Stimulated activated CD8-positive, alpha-beta memory T cell treated with anti-CD3 and anti-CD28 coated beads, Interleukin-15, amount 100 ng/mL, for 48 hours (primary cell): ENCODE results near the gene BEST1.

Experiments used
- DNase-seq, 2 donors: peaks; one replicate each; pipeline ENCODE4 v3.0.0-alpha.2; 2020; ENCODE audit warnings: low read depth in 2 of 2

The BEST1 gene

GRCh38 chr11:61916737-61917333 is 33.3 kb upstream of the BEST1 start:
- no peak for DNase-seq

DNA sequence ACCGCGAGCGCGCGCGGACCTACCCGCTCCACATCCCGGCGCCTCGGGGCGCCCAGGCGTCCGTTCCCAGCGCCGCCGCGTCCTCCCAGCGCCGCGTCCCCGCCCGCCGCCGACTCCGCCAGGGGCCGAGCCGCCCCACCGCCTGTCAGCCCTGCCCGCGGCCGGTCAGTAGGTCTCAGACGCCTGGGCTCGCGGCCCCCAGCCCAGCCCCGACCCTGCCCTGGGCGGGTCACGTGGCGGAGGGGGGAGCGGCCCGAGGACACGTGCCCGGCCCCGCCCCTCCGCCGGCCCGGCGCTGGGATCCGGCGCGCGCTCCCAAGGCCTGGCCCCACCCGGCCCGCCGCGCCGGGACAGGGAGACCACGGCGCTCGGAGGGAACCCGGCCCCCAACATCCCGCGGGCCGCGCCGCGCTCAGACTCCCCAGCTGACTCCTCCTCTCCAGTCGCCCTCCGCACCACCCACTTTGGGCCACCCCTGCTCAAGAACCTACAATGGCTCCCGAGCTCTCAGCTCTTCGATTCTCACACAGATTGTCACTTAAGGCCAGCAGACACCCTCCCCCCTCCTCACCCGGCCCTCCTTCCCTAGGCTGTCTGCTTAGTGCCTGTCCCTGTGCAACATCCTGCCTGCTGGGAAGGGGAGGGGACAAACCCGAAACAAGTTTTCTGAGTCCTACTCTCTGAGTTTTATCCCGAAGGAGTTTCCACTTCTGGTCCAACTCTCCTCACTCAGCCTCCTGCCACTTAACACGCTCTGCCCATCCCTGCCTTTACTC is 32.6 kb upstream of the BEST1 start, which contains the start of gene RAB3IL1:
Gene RAB3IL1, minus strand, starts transcription at position 233 of the 776 bp plus-strand sequence. Its CDS starts 199 bp downstream, at position 34.
- no peak for DNase-seq

GRCh38 chr11:61918251-61918937 is 31.8 kb upstream of the BEST1 start:
- DNase-seq, result no peak

DNA sequence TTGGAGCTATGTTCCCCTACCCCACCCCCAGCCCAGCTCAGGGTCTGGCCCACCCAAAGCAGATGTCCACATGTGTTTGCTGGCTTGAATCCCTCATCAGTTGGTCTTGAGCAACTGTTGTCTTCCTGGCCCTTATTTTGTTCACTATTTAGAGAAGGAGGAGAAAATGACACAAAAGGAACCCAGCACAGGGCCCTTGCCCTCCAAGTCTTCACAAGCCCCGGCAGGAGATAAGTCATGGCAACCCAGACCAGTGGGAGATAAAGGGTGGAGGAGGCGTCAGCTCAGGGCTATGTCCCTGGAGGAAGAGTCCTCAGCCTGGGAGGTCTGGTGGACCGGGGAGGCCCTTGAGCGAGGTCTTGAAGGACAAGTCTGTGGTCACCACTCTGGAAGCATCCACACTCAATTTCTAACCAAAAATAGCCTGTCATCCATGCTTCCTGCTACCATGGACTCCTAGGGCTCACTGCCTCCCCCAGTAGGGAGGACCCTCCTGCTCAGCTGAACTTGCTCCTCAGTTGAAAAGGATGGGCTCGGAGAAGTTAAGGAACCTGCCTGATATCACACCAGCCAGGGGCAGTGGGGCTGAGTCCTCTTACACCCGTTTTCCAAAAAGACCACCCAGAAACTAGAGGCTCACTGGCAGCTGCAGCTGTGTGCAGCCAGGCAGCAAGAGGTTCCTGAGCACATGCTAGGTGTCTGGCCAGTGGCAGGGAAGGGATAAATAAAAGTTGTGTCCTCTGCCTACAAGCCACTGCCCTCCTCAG is 31.0 kb upstream of the BEST1 start:
- no peak for DNase-seq

DNA sequence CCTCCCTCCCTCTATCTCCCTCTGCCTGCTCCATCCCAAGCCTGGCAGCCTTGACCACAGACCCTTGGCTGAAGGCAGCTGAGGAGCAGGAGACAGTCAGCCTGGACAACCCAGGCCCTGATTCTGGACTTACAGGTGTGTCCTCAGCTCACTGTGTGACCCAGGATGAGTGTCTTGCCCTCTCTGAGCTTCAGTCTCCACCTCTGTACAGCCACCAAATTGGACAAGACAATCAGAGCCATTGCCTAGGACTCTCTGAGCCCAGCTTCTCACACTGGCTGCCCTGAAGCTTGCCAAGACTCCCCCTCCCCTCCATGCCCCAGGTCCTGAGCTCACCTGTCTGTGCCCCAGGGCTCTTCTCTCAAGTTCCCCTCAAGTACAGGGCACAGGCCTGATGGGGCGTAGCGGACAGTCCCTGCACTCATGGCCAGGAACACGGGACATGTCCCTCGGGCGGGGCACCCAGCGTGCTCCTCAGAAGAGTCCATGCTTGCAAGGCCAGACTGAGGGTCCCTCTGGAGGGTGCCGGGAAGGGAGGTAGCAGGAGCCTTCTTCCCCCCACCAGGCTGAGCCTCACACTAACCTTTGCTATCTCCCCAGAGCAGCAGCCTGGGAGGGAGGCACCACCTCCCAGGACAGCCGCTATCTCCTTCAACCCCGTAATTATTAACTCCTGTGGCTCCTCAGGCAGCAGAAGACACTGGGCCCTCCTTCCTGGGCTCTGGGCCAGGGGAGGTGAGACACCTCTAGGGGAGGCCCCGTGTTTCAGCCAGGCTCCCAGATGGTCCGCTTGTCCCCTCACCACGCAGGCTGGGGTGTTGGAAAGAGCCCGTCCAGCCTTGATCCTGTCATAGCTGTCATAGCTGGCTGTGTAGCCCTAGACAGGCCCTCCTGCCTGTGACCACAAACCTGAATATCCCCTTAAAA is 30.2 kb upstream of the BEST1 start:
- DNase-seq, result no peak

DNA sequence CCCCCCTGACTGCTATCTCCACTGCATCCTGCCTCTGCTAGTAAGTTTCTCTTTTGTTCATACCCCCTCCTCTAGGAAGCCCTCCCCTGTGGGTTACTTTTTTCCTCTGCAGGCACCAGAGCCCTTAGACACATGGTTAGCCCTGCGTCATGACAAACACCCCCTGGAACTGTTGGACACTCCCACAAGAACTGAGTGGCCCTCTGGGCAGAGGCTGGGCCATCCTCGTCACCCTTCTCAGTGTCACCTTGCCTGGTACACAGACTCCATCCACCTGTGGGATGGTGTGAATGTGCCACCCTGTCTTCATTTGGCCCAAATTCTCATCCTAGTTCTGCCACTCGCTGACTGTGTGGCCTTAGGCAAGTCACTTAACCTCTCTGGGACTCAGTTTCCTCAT is 28.7 kb upstream of the BEST1 start:
- DNase-seq, result no peak

GRCh38 chr11:61922539-61922938 is 27.6 kb upstream of the BEST1 start:
- DNase-seq, result no peak

DNA sequence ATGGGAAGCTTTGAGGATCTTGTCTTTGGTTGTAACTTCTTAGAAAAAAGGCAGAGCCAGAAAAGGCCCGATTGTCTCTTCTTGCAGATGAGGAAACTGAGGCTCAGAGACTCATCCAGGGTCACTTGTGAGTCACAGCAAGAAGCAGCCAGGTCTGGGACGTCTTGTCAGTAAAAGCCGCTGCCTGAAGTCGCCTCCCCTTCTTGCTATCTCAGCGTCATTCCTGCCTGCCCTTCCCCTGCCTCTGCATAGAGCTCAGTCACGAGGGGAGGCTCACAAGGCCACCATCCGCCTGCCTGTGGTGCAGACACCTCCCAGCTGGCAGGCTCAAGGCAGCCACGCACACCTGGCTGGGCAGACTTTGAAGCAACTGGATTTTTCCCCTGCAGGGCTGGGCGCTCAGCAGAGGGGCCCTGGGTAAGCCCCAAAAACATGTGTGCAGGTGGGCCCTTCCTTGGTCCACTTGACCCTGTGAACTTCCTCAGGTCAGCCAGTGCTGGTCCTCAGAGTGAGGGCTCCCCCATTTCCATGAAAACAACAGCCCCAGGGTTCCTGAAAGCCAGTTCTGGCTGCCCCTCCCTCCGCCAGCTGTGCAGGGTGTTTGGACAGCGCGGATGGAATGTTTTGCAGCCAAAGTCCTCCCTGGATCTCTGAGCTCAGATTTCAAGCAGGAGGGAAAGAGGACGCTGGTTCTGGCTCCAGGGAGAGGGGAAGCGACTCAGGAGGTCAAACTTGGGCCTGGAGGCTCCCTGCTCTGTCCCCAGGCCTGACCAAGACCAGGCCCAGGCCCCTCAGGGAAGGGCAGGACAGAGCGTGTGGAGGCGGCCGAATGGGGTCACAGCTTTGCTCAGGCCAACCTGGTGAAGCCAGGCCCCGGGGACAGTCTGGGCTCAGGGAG is 26.7 kb upstream of the BEST1 start:
- no peak for DNase-seq

DNA sequence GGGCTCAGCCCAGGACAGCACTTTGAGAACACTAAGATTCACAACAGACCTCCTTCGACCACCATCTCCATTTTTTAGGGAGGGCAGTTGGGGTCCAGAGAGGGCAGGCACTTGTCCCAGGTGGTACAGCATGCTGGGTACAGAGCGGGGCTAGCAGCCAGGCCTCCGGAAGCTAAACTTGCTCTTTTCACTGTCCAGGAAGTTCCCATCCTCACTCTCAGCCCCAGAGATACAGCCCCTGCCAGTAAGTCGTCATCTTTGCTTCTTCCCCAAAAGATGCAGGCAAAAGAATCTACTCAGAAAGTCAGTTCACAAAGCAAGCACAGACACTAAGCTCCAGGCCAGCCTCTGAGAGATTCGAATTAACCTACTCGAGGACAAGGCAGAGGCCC is 26.1 kb upstream of the BEST1 start:
- no peak for DNase-seq

DNA sequence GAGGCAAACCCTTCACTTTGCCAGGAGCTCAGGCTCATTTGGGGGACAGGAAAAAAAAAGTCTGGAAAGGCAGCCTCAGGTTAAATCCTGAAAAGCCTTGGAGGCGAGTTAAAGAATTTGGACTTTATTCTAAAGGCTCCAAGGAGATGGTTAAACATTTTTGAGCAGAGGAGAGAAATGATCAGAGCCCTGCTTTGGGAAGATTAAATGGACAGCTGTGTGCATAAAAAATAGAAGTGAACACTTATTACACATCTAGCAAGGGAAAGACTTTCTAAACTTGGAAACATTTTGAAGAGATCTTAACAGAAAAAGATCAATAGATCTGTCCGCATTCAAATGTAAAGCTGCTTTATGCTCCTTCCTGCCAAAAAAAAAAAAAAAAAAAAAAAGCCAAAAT is 24.4 kb upstream of the BEST1 start:
- DNase-seq, result no peak

- DNase-seq, result no peak
Measured at GRCh38 chr11:61926235-61926634, 23.9 kb upstream of the BEST1 start.

GRCh38 chr11:61927501-61927900 is 22.6 kb upstream of the BEST1 start:
- no peak for DNase-seq

DNA sequence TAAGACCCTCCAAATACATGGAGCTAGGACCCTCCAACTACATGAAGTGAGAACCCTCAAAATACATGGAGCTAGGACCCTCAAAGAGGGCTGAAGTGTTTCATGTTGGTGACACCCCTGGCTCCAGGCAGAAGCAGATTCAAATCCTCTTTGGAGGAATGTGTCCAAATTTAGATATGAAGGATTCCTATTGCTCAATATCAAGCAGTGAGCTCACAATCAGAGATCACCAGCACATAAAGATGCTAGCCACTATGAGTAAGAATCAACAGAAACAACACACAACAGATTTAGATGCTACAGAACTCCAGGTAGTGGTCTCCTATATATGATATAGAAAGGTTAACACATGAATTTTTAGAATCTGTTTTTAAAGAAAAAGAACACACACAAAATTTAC is 21.5 kb upstream of the BEST1 start:
- no peak for DNase-seq

GRCh38 chr11:61930933-61931332 is 19.2 kb upstream of the BEST1 start:
- DNase-seq, result no peak

GRCh38 chr11:61935861-61936260 is 14.3 kb upstream of the BEST1 start:
- no peak for DNase-seq

GRCh38 chr11:61940466-61940865 is 9.7 kb upstream of the BEST1 start:
- no peak for DNase-seq

GRCh38 chr11:61945191-61945590 is 5.0 kb upstream of the BEST1 start:
- DNase-seq, result no peak

- DNase-seq, result no peak
Measured at GRCh38 chr11:61946894-61947293, 3.3 kb upstream of the BEST1 start.

DNA sequence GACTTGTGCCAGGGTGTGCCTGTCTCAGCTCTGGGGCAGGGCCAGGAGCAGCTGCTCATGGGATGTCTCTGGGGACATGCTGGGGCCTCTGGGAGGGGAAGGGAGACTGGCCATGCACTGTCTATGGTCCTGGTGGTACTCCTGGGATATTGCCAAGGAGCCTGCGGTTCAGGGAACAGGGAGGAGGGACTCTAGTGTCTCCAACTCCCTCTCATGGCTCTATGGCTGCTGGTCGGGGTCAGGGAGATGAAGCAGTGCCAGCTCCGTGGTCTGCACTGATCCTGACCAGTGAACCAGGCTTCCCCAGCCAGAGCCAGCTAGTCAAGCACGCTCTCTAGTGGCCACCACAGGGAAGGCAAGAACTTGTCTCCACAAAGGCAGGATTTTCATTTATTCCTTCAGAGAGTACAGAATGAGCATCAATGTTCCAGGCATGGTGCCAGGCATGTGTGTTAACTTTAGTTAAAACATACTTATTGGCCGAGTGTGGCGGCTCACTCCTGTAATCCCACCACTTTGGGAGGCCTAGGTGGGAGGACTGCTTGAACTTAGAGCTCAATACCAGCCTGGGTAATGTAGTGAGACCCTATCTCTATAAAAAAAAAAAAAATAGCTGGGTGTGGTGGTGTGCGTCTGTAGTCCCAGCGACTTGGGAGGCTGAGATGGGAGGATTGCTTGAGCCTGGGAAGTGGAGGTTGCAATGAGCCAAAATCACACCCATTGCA is 2.5 kb upstream of the BEST1 start:
- no peak for DNase-seq
